Trophoblast cell (in vitro differentiated cells and primary cell): ENCODE results near the gene SELENOW.
"Not testable (repeated sequence)": the region's sequence is repeated elsewhere in the genome, so short reads cannot be mapped to it uniquely, and the experiment has no call there.

Experiments used
- DNase-seq, 2 donors: peaks; one replicate each; pipeline ENCODE4 v3.0.0-alpha.2; 2016
- H2AFZ ChIP-seq: 2 replicates; pipeline ENCODE4 v1.6.1; 2013; ENCODE audit warnings: low read length, moderate library complexity, mild to moderate bottlenecking; ENCODE audit not compliant: insufficient read depth, poor library complexity
- H2AK5ac ChIP-seq: 2 replicates; pipeline ENCODE4 v1.6.1; 2013; ENCODE audit warnings: mild to moderate bottlenecking, low read length
- H2BK120ac ChIP-seq: 2 replicates; pipeline ENCODE4 v1.6.1; 2013; ENCODE audit warnings: low read length, mild to moderate bottlenecking, moderate library complexity; ENCODE audit not compliant: insufficient read depth, poor library complexity
- H2BK12ac ChIP-seq: 2 replicates; pipeline ENCODE4 v1.6.1; 2013; ENCODE audit warnings: mild to moderate bottlenecking, low read length, moderate library complexity
- H2BK5ac ChIP-seq: 2 replicates; pipeline ENCODE4 v1.6.1; 2013; ENCODE audit warnings: low read length, low read depth, moderate library complexity, mild to moderate bottlenecking; ENCODE audit not compliant: poor library complexity
- H3K14ac ChIP-seq: 2 replicates; pipeline ENCODE4 v1.6.1; 2013; ENCODE audit warnings: mild to moderate bottlenecking, low read length
- H3K18ac ChIP-seq: 2 replicates; pipeline ENCODE4 v1.6.1; 2013; ENCODE audit warnings: mild to moderate bottlenecking, low read length
- H3K23ac ChIP-seq: 2 replicates; pipeline ENCODE4 v1.6.1; 2013; ENCODE audit warnings: low read length
- H3K27ac ChIP-seq: 2 replicates; pipeline ENCODE4 v1.5.1; 2013; ENCODE audit warnings: low read depth, mild to moderate bottlenecking, inconsistent platforms, low read length, moderate library complexity
- H3K27me3 ChIP-seq: 2 replicates; pipeline ENCODE4 v1.6.1; 2013; ENCODE audit warnings: inconsistent platforms, mild to moderate bottlenecking, low read length, moderate library complexity; ENCODE audit not compliant: insufficient read depth
- H3K36me3 ChIP-seq, 2 experiments: 1 replicate in 1 of 2; 2 replicates in 1 of 2; pipeline ENCODE4 v1.6.1; 2013; ENCODE audit warnings: low read length in 2 of 2, mild to moderate bottlenecking in 2 of 2, moderate library complexity in 1 of 2; ENCODE audit not compliant: insufficient read depth in 2 of 2, control insufficient read depth in 1 of 2
- H3K4ac ChIP-seq: 2 replicates; pipeline ENCODE4 v1.6.1; 2013; ENCODE audit warnings: low read depth, mild to moderate bottlenecking, low read length, moderate library complexity
- H3K4me1 ChIP-seq, 2 experiments: 1 replicate in 1 of 2; 2 replicates in 1 of 2; pipeline ENCODE4 v1.6.1; 2013; ENCODE audit warnings: low read length in 2 of 2, mild to moderate bottlenecking in 2 of 2, moderate library complexity in 1 of 2; ENCODE audit not compliant: insufficient read depth in 2 of 2, control insufficient read depth in 1 of 2
- H3K4me2 ChIP-seq: 2 replicates; pipeline ENCODE4 v1.6.1; 2013; ENCODE audit warnings: inconsistent platforms, mild to moderate bottlenecking, low read length, moderate library complexity
- H3K4me3 ChIP-seq: 2 replicates; pipeline ENCODE4 v1.5.1; 2013; ENCODE audit warnings: mild to moderate bottlenecking, low read depth, low read length, inconsistent platforms
- H3K79me1 ChIP-seq: one replicate; pipeline ENCODE4 v1.6.1; 2013; ENCODE audit warnings: low read length
- H3K79me2 ChIP-seq: 2 replicates; pipeline ENCODE4 v1.6.1; 2013; ENCODE audit warnings: low read length, mild to moderate bottlenecking; ENCODE audit not compliant: control insufficient read depth, insufficient read depth, poor library complexity
- H3K9ac ChIP-seq: 2 replicates; pipeline ENCODE4 v1.6.1; 2013; ENCODE audit warnings: mild to moderate bottlenecking, low read length
- H3K9me3 ChIP-seq: 2 replicates; pipeline ENCODE4 v1.6.1; 2013; ENCODE audit warnings: low read depth, mild to moderate bottlenecking, control low read depth, inconsistent platforms, low read length; ENCODE audit not compliant: insufficient read depth
- H4K12ac ChIP-seq: 2 replicates; pipeline ENCODE4 v1.6.1; 2013; ENCODE audit warnings: low read depth, mild to moderate bottlenecking, low read length, moderate library complexity
- H4K8ac ChIP-seq: 2 replicates; pipeline ENCODE4 v1.6.1; 2013; ENCODE audit warnings: low read depth, mild to moderate bottlenecking, low read length, moderate library complexity
- H4K91ac ChIP-seq: one replicate; pipeline ENCODE4 v1.6.1; 2013; ENCODE audit warnings: low read depth, mild to moderate bottlenecking, low read length, moderate library complexity
- WGBS: extraction: QIAGEN DNeasy Blood & Tissue Kit; methylation state at CpG from one replicate; pipeline ENCODE4 v1.1.7; 2013; ENCODE audit warnings: missing lambda C conversion rate; ENCODE audit not compliant: insufficient read length, insufficient coverage; ENCODE audit errors: extremely low coverage; 5-methylcytosine and 5-hydroxymethylcytosine counted together

SELENOW gene

GRCh38 chr19:47787307-47787706, 8.8 kb downstream of the SELENOW start:
- H3K4ac ChIP-seq, H2BK12ac ChIP-seq, DNase-seq, H3K27ac ChIP-seq, H2BK120ac ChIP-seq, H3K9ac ChIP-seq, H3K14ac ChIP-seq, H4K91ac ChIP-seq, H2BK5ac ChIP-seq, H3K79me2 ChIP-seq, H3K4me3 ChIP-seq, H3K4me1 ChIP-seq, H3K18ac ChIP-seq, H2AFZ ChIP-seq, H3K4me2 ChIP-seq, H3K9me3 ChIP-seq, H3K79me1 ChIP-seq, H2AK5ac ChIP-seq, H3K23ac ChIP-seq, H4K8ac ChIP-seq, H4K12ac ChIP-seq, H3K27me3 ChIP-seq: not testable (repeated sequence)
- no CpG with 5 or more reads among the region's 10 CpGs for WGBS
- peaks cover 29 to 38% of the 10 kb centered on the region in 2 experiments for H3K36me3 ChIP-seq

- H3K4me1 ChIP-seq, H3K27me3 ChIP-seq, H3K4me2 ChIP-seq, H2BK5ac ChIP-seq, H3K9ac ChIP-seq, H4K91ac ChIP-seq, H4K12ac ChIP-seq, H3K79me2 ChIP-seq, H3K4ac ChIP-seq, H3K4me3 ChIP-seq, H2BK120ac ChIP-seq, H3K27ac ChIP-seq, H4K8ac ChIP-seq, H3K23ac ChIP-seq, H2AFZ ChIP-seq, H3K14ac ChIP-seq, H2AK5ac ChIP-seq, H3K9me3 ChIP-seq, H3K79me1 ChIP-seq, H3K18ac ChIP-seq, H2BK12ac ChIP-seq: not testable (repeated sequence)
- peaks cover 15 to 17% of the 10 kb centered on the region in 2 experiments for H3K36me3 ChIP-seq
- peak; percentile 35 to 42 for DNase-seq
- WGBS = no CpG with 5 or more reads among the region's 13 CpGs
Observed at GRCh38 chr19:47789811-47790210, 11.3 kb downstream of the SELENOW start.

- H3K9me3 ChIP-seq = no peaks in the 10 kb centered on the region
- no peak overlapping the region for H3K4ac ChIP-seq
- no peaks in the 10 kb centered on the region for H3K4me1 ChIP-seq
- H2BK120ac ChIP-seq = no peak overlapping the region
- no peak overlapping the region for H4K91ac ChIP-seq
- no peak overlapping the region for H3K4me3 ChIP-seq
- H3K27ac ChIP-seq = no peak overlapping the region
- no peak overlapping the region for H4K12ac ChIP-seq
- H3K36me3 ChIP-seq = peaks cover 9 to 12% of the 10 kb centered on the region in 2 experiments
- H2AFZ ChIP-seq = no peak overlapping the region
- H3K79me2 ChIP-seq = no peaks in the 10 kb centered on the region
- H3K27me3 ChIP-seq = no peaks in the 10 kb centered on the region
- H3K14ac ChIP-seq = no peak overlapping the region
- no peak overlapping the region for H3K18ac ChIP-seq
- no peak overlapping the region for H2BK12ac ChIP-seq
- H3K4me2 ChIP-seq = no peak overlapping the region
- no peak overlapping the region for H2AK5ac ChIP-seq
- no peak overlapping the region for H3K9ac ChIP-seq
- no peak overlapping the region for H3K23ac ChIP-seq
- no peak overlapping the region for H4K8ac ChIP-seq
- H2BK5ac ChIP-seq = no peak overlapping the region
- peak; percentile 66 to 79 for DNase-seq
- H3K79me1 ChIP-seq = no peaks in the 10 kb centered on the region
- WGBS = no CpG with 5 or more reads among the region's 10 CpGs
Observed at GRCh38 chr19:47790398-47790814, 11.9 kb downstream of the SELENOW start.

- Histone ChIP-seq H3K9ac (no peak overlapping the region), H3K4me1 (no peaks in the 10 kb centered on the region), H3K79me1 (no peaks in the 10 kb centered on the region), H2AFZ (no peak overlapping the region), H3K18ac (no peak overlapping the region), H4K12ac (no peak overlapping the region), H3K14ac (no peak overlapping the region), H3K36me3 (no peaks in the 10 kb centered on the region), H3K27ac (no peak overlapping the region), H3K27me3 (no peaks in the 10 kb centered on the region), H2BK120ac (no peak overlapping the region), H3K79me2 (no peaks in the 10 kb centered on the region), H3K9me3 (no peaks in the 10 kb centered on the region), H3K4me2 (no peak overlapping the region), H4K91ac (no peak overlapping the region), H3K4me3 (no peak overlapping the region), H4K8ac (no peak overlapping the region), H2BK5ac (no peak overlapping the region), H3K23ac (no peak overlapping the region), H2BK12ac (no peak overlapping the region), H2AK5ac (no peak overlapping the region), H3K4ac (no peak overlapping the region)
- WGBS = no CpG with 5 or more reads among the region's 1 CpG
- DNase-seq = no peak
Observed at GRCh38 chr19:47792616-47793015, 14.1 kb downstream of the SELENOW start.
